Astrocyte of the spinal cord (primary cell): ENCODE data around the gene LOC101059915.

ENCODE experiments used
- DNase-seq: peaks from one replicate; pipeline ENCODE4 v3.0.0; 2011; ENCODE audit warnings: low read depth, low spot score
- H3K4me3 ChIP-seq: 2 replicates; pipeline ENCODE4 v1.5.1; 2011; ENCODE audit warnings: low read depth, mild to moderate bottlenecking, low read length, moderate library complexity
- in situ Hi-C: cut with HindIII; loops from 2 replicates; pipeline ENCODE4 v1.10.0; 2017; ENCODE audit warnings: low sequenced_read_pairs
- TF ChIP-seq, protein P1 (sequence below): IDR thresholded peaks from 2 replicates; pipeline ENCODE4 v1.5.1; 2012; ENCODE audit warnings: low read depth, mild to moderate bottlenecking, low read length, inconsistent platforms

The LOC101059915 gene

DNA sequence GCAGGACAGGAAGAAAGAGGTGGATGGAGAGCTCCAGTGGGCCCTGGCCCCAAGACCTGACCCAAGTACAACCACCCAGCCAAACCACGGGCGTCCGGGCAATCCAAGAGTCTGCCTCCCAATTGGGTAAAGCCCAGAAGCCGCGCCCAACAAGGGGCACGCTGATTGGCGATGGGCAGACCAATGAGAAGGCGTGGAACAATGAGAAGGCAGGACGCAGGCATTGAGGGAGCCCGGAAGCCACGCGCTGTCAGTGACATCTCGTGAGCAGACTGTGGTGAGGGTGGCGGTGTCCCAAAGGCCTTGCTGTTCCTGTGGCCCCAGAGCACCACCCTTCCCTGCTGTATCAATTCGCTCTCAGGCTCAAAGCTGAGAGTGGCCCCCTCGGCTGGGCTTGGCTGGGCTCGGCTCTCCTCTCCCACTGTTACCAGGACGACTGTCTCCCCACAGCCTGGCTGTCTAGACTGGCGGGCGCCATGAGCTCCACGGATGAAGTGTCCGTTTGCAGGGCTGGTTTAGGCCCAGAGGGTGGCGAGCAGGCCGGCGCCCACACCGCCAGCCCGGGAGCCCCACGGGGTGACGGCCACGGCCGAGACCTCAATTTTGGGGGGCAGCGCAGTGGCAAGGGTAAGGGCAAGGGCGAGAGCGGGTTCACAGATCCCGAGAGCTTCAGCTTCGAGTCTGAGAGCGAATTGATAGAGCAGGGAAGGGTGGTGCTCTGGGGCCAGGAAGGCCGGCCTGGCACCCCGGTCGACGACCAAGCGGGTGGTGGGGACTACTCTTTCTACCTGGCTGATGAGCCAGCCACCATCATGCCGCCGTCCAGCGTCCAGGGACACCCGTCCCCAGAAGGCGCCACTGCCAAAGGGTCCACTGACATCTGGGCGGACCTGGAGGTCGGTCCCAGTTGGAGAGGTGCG, at the start of gene LOC101059915:
TSS of gene LOC101059915 (plus strand) at position 219 of the 920 bp plus-strand sequence.
- no peak within 1 kb of the TSS for H3K4me3 ChIP-seq
- no peak for DNase-seq
- in situ Hi-C loops = no loop called here
- TF ChIP-seq, protein P1, sequence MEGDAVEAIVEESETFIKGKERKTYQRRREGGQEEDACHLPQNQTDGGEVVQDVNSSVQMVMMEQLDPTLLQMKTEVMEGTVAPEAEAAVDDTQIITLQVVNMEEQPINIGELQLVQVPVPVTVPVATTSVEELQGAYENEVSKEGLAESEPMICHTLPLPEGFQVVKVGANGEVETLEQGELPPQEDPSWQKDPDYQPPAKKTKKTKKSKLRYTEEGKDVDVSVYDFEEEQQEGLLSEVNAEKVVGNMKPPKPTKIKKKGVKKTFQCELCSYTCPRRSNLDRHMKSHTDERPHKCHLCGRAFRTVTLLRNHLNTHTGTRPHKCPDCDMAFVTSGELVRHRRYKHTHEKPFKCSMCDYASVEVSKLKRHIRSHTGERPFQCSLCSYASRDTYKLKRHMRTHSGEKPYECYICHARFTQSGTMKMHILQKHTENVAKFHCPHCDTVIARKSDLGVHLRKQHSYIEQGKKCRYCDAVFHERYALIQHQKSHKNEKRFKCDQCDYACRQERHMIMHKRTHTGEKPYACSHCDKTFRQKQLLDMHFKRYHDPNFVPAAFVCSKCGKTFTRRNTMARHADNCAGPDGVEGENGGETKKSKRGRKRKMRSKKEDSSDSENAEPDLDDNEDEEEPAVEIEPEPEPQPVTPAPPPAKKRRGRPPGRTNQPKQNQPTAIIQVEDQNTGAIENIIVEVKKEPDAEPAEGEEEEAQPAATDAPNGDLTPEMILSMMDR = no peak

- no peak overlapping the region for H3K4me3 ChIP-seq
- DNase-seq = no peak
- in situ Hi-C loops = no loop called here
- TF ChIP-seq, protein P1 = no peak
These were observed 49.6 kb upstream of the LOC101059915 start for GRCh38 chrX:71617742-71618141.

- TF ChIP-seq, protein P1 = no peak
- in situ Hi-C loops = no loop called here
- peak; percentile 18 for DNase-seq
- H3K4me3 ChIP-seq = no peak within 1 kb of the TSS
These were observed 49.0 kb upstream of the LOC101059915 start, which contains the start of gene CXCR3 for GRCh38 chrX:71618303-71618721. TSS of gene CXCR3 (minus strand) at chrX:71618511. CDS start at chrX:71618449, 62 bp downstream.

GRCh38 chrX:71618787-71619186, 48.6 kb upstream of the LOC101059915 start:
- in situ Hi-C loops = no loop called here
- TF ChIP-seq, protein P1 = no peak
- no peak for DNase-seq
- no peak overlapping the region for H3K4me3 ChIP-seq

DNA sequence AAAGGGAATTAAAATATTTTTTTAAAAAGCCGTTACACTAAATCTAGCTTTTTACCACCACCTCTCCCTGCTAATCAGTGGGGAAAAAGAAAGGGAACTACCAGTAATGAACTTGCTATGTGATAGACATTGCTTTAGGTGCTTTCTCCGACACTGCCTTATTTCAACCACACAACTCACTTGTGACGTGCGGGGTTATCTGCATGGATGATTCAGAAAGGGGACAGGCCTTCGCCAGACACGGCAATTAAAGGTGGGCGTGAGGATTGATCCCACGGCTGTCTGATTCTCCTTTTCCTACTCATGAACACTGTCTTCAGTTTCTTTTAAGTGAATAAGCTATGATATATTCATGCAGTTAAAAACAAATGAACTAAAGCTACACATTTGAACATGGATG, 48.2 kb upstream of the LOC101059915 start:
- H3K4me3 ChIP-seq = no peak overlapping the region
- in situ Hi-C loops = no loop called here
- no peak for DNase-seq
- TF ChIP-seq, protein P1 = no peak

DNA sequence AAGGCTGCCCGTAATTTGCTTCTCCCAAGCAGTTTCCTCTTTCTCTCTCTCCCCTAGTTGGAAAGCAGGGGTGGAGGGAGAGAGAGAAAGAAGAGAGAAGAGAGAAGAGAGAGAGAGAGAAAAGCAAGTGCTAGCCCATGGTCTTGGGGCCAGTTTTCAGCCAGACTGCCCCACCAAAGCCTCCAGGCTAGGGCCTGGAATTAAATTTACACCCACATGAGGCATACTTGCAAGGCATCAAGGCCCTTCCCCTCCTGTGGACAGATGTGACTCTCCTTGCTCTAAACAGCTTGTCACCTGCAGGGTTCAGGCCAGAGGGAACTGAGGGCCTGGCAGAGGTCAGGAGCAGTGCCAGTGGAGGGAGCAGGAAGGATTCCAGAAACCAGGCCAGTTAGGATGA, 47.4 kb upstream of the LOC101059915 start:
- DNase-seq = no peak
- TF ChIP-seq, protein P1 = no peak
- no peak overlapping the region for H3K4me3 ChIP-seq
- in situ Hi-C loops = no loop called here
